Limb (tissue), 2 donors: ENCODE results near the gene C1QTNF1.

Experiments
- DNase-seq, 2 donors: peaks; one replicate each; pipeline ENCODE4 v3.0.0-alpha.2; 2016; ENCODE audit errors: extremely low spot score in 2 of 2

Gene C1QTNF1

DNA sequence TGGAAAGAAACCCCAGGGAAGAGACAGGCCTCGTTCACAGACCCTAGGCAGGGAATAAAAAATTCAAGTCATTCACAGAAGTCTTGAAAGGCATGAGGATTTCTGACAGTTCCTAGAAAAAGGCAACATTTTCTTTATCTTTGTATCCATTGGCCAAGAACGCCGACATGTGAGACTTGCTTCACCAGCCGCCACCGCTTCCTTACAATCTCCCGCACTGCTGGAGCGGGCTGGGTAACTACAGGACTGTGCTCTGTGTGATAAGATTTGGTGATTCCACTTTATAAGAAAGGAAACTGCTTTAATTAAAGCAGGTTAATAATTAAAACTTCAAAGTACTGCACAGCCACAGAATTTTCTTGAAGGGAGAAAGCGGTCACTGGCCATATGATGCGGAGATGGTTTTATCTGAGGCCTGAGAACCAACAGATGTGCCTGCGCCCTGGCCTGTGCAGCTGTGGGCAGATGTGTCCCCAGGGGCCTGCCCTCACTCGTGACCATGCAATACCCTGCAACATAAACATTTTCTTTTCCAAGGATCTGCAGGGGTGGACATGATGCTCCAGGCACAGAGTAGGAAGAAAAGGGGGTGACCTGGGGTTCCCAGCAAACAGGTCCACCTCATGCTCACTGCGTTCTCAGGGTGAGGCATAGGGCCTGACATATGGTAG, 31.3 kb upstream of the C1QTNF1 start:
- peak in 1 of 2 donors; percentile 3 for DNase-seq

DNA sequence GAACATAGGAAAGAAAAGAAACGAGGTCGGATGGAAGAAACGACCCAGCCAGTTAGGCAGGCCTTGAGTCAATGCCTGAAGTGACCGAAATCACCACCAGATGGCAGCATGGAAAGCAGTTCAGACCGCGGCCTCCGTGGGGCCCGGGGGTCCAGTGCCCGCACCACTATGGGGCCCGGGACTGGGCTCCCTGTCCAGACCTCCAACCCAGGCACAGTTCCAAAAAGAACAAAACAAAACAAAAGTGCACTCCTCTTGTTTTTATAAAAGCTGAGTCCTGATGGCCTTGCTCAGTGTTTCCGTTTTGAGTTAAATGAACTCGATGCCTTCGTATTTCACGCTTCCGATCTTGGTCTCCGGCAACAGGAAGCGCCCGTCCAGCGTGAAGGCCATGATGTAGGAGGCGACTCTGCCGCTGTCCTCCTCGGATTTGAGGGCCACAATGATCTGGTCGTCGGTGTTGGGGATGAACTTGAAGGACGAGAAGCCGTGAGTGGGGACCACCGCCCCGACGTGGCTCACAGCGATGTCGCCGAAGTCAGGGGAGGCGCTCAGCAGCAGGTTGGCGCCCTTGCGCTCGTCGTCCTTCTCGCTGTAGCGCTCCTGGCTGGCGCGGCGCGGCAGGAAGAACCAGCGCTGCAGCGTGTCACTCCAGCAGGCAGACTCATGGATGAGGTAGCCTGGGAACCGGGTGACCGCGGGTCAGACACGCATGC, 30.6 kb upstream of the C1QTNF1 start:
- DNase-seq, result peak; percentile 42 to 73

DNA sequence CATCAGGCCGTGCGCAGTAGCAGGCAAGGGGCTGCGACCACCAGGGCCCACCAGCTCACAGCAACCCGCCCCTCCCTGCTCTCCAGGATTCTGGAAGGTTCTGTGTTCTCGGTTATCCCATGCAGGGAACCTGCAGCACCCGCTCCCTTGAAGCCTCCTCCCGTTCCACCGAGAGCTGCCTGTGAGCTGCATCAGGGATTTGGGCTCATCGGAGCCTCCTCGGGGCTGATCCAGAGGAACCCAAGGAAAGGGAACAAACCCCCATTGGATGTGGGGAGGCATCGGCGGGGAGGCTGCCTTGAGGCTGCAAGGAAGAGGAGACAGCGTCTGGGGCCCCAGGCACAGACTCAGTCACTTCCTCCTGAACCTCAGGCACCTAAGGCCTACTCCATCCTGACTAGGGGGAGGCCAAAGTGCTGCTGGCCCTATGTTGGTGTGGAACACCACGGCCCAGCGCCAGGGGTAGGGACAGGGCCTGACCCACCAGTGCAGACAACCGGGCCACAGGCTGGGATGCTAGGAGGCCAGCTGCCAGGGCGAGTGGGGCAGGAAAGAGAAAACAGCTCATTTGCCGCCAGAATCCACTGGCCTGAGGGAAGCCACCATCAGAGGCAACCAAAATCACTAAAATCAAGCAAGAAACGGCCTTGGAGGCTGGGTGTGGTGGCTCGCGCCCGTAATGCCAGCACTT, 29.8 kb upstream of the C1QTNF1 start:
- peak in 1 of 2 donors; percentile 18 for DNase-seq

DNA sequence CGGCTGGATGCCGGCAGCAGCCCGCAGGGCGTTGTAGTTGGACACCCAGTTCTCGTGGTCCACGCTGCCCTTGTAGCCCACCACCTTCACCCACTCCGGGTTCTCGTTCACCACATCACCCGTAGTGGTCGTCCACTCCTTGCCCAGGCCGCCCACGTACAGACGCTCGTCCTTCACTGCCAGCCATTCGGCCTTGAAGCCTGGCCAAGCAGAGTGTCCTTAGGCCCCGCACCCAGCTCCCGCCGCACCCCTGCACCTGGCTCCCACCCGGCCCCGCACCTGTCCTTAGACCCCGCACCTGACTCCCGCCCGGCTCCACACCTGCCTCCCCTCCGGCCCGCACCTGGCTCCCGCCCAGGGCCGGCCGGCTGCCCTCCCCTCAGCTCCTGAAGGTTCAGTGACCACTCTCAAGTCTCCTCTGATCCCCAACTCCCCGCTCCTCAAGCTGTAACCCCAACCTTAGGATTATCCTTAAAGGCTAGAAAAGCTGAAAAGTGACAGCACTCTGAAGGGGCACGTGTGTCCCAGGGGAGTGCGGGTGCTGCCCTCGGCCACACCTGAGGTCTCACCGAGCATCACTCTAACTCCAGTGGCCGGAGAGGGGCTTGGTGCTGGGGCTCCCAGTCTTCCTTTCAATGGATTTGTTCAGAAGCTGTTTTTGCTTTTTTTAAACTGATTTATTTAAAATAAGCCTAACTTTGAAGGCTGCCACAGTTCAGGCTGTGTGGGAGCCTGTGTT, 28.8 kb upstream of the C1QTNF1 start:
- peak in 1 of 2 donors; percentile 31 for DNase-seq

DNA sequence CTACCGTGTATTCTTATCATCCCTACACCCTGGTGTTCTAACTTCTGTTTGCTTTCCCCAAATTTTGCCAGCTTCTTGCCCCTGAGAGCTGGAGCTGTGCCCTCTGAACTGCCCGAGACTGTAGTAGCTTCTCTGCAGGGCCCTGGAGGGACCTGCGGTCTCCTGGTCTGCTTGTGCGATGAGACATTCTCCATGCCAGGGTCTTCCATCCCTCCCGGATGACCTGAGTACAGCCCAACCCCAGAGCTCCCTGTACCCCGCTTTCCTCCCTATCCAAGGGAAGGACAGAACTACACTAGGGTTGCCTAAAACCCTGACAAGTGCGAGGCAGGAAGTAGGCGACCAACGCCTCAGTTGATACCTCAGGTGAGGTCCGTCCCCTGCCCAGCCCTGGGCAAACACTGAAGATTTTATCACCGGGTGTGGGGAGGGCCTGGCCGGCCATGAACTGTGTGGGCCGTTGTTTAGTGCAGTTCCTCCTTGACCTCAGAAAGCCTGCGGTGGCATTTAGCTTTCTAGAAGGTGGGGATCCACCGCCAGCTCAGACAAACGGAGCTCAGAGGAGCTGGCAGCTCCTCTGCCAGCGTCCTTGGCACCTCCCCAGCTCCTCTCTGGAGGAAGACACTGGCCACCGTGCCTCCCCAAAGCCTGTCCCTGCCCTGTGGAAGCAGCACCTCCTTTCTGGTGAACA, 28.1 kb upstream of the C1QTNF1 start:
- DNase-seq, result peak in 1 of 2 donors; percentile 9

DNA sequence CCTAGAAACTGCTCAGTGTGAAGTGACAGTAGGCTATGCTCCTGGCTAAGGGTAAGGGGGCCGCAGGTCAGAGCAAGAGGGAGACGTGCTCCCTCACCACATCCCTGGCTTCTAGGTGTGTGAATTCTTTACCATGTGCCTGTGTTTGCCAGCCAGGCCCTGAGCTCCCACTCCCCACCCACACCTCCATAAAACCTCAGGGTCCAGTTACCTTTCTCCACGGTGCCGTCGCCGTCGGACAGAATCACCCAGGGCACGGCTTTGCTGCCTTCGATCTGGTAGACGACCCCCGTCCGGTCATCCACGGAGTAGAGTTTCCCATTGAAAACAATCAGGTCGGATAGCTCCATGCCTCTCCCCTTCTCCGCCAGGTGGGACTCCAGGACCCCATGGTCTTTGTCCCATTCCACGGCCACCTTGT, 27.2 kb upstream of the C1QTNF1 start:
- peak in 1 of 2 donors; percentile 11 for DNase-seq

DNA sequence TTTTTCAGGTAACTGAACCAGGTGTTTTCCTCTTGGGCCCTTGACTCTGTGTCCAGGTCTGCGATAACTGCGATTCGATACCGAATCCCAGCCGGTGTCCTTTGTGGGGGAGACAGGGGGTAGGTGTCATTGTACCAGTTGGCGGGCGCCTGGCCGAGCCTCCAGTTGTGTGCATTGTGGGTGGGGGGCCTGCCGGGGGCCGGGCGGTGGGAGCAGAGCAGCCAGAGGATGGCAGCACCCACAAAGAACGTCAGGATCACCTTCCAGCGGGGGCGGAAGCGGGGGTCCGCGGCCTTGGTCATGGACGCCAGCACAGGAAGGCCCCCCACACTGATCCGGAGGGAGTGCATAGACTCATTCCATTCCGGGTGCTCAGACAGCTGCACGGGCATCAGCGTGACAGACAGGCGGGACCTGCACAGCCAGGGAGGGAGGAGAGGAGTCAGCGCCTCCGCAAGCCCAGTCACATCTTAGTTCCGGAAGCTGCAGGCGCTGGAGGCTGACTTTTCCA, 26.7 kb upstream of the C1QTNF1 start:
- peak in 1 of 2 donors; percentile 26 for DNase-seq

DNA sequence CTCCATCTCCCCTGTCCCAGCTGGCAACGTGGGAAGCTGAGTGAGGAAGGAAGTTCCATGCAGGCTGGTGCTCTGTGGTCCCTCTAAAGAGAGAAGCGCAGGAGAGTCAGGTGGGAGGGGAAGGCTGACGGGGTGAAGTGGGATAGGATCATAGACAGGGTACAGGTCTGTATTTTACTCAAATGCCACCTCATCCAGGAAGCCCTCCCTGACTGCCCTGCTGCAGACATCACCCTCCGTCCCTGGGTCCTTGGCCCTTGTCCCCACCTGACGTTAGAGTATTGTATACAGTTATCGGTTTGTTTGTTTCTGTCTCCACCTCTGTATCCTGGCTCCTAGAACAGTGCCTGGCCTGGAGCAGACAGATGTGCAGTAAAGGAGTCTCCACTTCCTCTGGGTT, 26.1 kb upstream of the C1QTNF1 start:
- peak in 1 of 2 donors; percentile 9 for DNase-seq

DNA sequence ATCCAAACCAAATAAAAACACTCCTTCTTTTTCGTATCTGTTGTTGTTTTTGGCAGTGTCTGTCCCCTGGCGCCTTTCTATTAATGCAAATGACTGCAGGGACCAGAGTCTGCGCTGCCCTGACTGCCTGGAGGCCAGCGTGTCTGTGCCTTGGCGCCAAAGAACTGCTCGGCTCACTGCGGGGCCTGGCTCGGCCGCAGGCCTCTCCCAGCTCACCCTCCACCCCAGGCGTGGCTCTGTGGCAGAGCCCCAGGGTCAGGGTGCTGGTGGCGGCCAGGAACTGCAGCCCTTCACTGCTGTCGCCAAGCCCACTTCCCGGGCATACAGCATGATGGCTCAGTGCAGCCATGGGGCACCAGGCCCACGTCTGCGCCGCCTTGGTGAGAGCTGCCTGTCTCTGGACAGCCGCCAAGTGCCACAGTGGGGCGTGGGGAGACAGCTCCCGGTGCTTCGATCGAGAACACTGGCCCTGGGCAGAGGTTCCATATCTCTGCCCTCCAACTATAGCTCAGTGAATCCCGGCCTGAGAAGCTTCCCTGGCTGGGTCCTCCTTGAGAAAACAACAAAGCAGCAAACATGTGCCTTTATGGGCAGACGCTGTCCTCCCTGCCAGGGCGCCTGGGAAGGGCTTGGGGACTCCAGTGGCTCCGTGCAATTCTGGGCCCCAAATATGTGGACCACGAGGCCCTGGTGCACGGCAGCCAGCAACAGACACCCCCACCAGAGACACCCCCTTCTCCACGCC, 25.5 kb upstream of the C1QTNF1 start:
- peak in 1 of 2 donors; percentile 34 for DNase-seq

DNA sequence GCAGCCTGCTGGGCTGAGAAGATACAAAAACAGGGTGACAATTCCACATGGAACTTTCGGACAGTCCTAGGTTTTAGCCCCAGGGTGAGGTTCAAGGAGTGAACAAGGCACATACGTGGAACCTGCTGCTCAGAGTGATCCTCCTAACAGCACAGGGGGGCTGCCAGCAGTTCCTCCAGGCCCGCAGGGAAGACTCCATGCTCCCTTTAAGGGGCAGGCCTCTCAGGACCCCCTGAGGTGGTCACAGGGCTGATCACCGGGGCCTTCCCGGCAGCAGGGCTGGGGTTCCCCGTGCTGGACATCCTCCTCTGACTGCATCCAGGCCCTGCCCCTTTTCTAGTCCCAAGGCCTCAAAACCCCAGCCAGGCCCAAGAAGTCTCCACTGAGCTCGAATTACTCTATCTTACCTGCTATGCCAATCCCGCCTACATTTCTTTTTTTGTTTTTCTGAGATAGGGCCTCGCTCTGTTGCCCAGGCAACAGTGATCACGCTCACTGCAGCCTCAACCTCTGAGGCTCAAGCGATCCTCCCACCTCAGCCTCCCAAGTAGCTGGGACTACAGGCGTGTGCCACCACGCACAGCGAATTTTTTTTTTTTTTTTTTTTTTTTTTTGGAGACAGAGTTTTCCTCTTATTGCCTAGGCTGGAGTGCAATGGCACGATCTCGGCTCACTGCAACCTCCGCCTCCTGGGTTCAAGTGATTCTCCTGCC, 24.8 kb upstream of the C1QTNF1 start:
- DNase-seq, result peak in 1 of 2 donors; percentile 13

DNA sequence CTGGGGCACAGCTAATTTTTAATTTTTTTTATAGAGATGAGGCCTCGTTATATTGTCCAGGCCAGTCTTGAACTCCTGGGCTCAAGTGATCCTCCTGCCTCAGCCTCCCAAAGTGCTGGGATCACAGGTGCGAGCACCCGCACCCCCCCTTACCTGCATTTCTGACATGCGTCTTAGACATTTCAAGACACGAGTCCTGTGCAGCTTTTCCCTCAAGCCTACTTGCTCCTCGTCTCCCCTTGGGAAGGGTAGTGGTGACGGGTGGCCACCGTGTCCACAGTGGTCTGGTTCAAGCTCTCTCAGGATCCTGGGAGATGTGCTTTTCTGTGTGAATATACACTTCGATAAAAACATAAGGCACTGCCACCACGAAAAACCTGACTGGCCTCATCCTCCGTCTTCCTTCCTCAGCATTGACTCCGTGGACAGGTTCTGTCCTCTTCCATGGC, 24.0 kb upstream of the C1QTNF1 start:
- peak in 1 of 2 donors; percentile 4 for DNase-seq

DNA sequence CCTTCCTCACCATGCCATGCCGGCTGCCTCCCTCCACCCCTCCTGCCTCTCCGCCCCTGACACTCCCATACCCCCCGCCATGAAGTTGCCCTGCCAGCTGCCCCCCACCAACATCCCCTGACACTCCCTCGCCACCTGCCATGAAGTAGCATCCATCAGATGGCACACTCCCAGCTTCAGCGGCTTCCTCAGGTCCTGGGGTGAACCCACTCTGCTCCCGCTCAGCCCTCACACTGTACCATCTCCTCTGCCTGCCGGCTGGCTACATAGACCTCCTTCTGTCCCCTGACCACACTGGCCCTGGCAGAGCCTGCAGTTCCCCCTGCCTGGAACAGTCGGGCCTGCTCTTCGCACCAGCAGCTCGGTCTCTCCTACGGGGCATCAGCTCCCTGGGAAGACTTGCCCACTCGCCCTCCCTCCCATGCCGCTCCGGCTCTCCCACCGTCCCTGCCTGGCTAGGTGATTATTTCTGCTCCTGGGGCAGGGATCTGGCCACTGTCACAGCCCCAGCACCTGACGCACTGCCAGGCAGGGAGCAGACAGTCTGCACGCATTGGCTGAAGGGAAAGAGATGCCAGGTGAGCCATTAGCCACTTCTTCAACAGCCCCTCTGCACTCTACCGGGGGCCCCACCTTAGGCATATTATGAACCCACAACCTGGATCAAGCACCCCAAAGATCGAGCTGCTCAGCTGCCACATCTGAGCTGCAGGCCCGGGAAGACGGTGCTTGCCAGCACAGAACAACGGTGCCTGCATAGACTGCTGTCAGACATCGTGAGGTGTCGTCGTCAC, 23.4 kb upstream of the C1QTNF1 start:
- DNase-seq, result peak in 1 of 2 donors; percentile 16

DNA sequence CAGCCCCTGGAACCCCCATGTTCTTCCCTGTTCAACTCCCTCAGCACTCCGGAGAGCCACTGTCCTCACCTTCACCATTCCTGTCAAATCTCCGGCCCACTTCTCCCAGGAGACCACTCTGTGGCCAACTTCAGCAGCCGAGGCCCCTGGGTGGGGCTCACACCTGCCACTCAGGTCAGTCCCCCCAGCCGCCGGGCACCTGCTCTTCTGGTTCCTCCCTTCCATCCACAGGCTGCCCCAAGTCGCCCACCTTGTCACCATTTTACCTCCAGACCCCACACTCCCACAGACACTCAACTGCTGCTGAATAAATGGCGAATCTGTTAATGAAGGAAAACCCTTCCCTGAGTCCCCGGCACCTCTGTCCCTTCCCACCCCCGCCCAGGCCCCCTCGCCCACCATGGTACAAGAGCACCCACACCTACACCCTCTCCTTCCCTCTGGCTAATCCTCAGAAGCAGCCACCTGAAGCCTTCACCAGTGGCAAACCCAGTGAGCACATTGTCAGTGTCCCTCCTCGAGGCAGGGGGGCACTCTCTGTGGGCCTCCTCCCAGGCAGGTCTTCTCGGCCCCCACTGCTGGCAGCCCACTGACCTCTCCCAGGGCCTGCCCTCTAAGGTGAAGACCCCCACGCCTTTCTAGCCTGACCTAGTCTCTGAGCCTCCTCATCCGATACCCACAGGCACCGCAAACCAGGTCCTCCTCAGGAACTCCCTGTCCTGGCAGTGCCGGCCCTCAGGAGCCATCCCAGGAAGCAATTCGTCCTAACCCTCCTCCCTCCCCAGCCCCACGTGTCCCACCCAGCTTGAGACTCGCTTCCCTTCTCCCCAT, 22.6 kb upstream of the C1QTNF1 start:
- DNase-seq, result peak in 1 of 2 donors; percentile 20

DNA sequence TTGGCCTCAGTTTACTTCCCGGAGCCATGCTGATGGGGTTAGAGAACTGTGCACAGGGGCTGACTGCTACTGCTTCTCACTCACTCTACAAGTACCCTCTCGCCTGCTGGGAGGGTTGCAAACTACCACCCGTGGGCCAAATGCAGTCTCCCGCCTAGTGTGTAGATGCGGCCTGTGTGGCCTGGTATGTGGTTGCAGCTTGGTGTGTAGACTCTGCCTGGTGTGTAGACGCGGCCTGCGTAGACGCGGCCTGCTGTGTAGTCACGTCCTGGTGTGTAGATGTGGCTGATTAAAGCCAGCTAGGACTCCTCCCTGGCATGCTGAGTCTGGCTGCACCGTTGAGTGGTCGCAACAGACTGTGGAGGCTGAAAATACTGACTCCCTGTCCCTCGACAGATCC, 21.7 kb upstream of the C1QTNF1 start:
- DNase-seq, result peak in 1 of 2 donors; percentile 12

DNA sequence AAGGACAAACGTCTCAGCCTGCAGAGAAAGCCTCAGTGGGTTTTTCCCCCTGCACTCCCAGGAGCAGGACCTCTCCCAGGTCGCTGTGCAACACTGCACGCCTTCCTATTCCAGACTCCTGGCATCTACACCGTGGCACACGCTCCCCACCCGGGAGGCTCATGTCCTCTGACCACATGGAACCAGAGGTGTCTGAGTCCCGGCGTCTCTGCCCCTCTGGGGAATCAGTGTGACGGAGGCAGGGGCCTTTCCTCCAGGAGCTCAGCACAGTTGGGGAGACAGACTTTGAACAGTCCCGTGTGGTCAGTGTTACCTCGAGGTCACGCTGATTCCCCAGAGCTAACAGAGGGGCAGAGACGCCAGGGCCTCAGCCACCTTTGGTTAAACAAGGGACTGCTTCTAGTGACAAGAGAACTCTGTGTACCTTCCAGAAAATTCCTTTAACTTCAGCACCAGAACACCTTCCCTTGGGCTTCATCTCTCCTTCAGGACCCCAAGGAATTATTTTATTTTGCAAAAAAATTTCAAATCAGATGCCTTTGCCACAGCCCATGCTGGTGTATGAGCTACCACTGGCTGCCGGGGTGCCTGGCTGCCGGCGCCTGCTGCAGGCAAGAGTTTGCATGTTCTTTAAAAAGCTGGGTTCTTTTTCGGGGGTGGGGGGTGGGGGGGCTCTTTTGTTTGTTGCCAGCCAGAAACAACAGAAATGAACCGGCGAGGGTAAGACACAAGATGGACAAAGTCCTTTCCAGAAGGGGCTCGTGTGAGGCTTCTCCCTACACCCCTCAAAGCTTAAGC, 21.0 kb upstream of the C1QTNF1 start:
- peak in 1 of 2 donors; percentile 9 for DNase-seq

DNA sequence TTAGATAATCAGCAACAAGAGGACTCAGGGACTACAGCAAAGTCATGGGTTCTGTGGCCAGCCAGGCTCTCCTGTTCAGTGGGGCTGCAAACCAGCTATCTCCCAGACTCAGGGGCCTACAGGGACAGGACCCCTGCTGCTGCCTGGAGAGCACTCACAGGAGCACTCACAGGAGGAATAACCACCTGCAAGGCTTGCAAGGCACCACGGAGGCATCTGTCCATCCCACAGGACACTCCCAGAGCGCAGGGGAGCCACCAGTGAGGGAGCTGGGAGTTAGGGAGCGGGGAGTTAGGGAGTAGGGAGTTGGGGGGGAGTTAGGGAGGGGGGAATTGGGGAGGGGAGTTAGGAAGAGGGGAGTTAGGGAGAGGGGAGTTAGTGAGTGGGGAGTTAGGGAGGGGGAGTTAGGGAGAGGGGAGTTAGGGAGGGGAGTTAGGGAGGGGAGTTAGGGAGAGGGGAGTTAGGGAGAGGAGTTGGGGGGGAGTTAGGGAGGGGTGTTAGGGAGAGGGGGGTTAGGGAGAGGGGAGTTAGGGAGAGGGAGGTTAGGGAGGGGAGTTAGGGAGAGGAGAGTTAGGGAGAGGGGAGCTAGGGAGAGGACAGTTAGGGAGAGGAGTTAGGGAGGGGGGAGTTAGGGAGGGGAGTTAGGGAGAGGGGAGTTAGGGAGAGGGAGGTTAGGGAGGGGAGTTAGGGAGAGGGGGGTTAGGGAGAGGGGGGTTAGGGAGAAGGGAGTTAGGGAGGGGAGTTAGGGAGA, 20.1 kb upstream of the C1QTNF1 start:
- DNase-seq, result peak in 1 of 2 donors; percentile 27
